CD4-positive, alpha-beta memory T cell (primary cell): Measurements from ENCODE around the gene RNF167. TPM values are rescaled to one million over a fixed set of nuclear protein-coding genes. Genes with fewer than 3 reads are reported as not detected.
A peak's percentile ranks its signal among the peaks of the same experiment; 100 is the strongest.

Experiments
- CTCF ChIA-PET: fragments of 350-600 bp; sonication (Branson Sonifier 250); formaldehyde crosslinking; loops from one replicate; lab custom pipeline; 2021; ENCODE audit warnings: inconsistent platforms; ENCODE audit not compliant: partially characterized antibody; lab: Charles Lee
- POLR2A ChIA-PET: fragments of 350-600 bp; sonication (Branson Sonifier 250); formaldehyde crosslinking; loops from one replicate; lab custom pipeline; 2021; ENCODE audit not compliant: partially characterized antibody; lab: Charles Lee
- DNase-seq, 5 donors: peaks; one replicate each; pipeline versions ENCODE4 v3.0.0 to v3.0.0-alpha.2; 2020 to 2022; ENCODE audit warnings: mixed read lengths in 1 of 5
- H3K27ac ChIP-seq: one replicate; pipeline ENCODE4 v1.7.0; 2013; ENCODE audit warnings: low read depth, low read length
- H3K27me3 ChIP-seq: 2 replicates; pipeline ENCODE4 v1.7.0; 2013; ENCODE audit warnings: mild to moderate bottlenecking, low read length, moderate library complexity; ENCODE audit not compliant: insufficient read depth
- H3K36me3 ChIP-seq: 2 replicates; pipeline ENCODE4 v1.7.0; 2013; ENCODE audit warnings: mild to moderate bottlenecking, low read length, moderate library complexity; ENCODE audit not compliant: insufficient read depth
- H3K4me1 ChIP-seq: 2 replicates; pipeline ENCODE4 v1.7.0; 2013; ENCODE audit warnings: mild to moderate bottlenecking, low read length, moderate library complexity; ENCODE audit not compliant: insufficient read depth
- H3K4me3 ChIP-seq, 2 donors: one replicate each; pipeline ENCODE4 v1.7.0; 2013; ENCODE audit warnings: low read length in 2 of 2, mild to moderate bottlenecking in 1 of 2
- H3K9me3 ChIP-seq, 2 donors: one replicate each; pipeline ENCODE4 v1.7.0; 2013; ENCODE audit warnings: low read length in 2 of 2, control low read depth in 1 of 2; ENCODE audit not compliant: control insufficient read depth in 1 of 2
- H3K27ac Mint-ChIP-seq, 7 donors: one replicate each; pipeline ENCODE4 v1.8.0; 2020 to 2021; ENCODE audit warnings: mixed read lengths in 7 of 7, mild to moderate bottlenecking in 6 of 7, inconsistent platforms in 3 of 7, moderate library complexity in 3 of 7
- H3K27me3 Mint-ChIP-seq, 2 donors: one replicate each; pipeline ENCODE4 v1.8.0; 2020 to 2021; ENCODE audit warnings: mixed read lengths in 2 of 2
- H3K36me3 Mint-ChIP-seq, 2 donors: one replicate each; pipeline ENCODE4 v1.8.0; 2020 to 2021; ENCODE audit warnings: mixed read lengths in 2 of 2, inconsistent platforms in 1 of 2, mild to moderate bottlenecking in 1 of 2
- H3K4me1 Mint-ChIP-seq, 4 donors: one replicate each; pipeline ENCODE4 v1.8.0; 2020 to 2021; ENCODE audit warnings: mixed read lengths in 4 of 4, mild to moderate bottlenecking in 1 of 4
- H3K4me3 Mint-ChIP-seq, 8 donors: one replicate each; pipeline ENCODE4 v1.8.0; 2020 to 2021; ENCODE audit warnings: mixed read lengths in 8 of 8, mild to moderate bottlenecking in 7 of 8, moderate library complexity in 6 of 8, inconsistent platforms in 3 of 8
- H3K9me3 Mint-ChIP-seq, 8 donors: one replicate each; pipeline ENCODE4 v1.8.0; 2020 to 2021; ENCODE audit warnings: mixed read lengths in 8 of 8, mild to moderate bottlenecking in 5 of 8, inconsistent platforms in 3 of 8, moderate library complexity in 1 of 8
- intact Hi-C: fragments of 100-400 bp; cut with micrococcal nuclease; formaldehyde crosslinking; loops from one replicate; pipeline ENCODE4 v1.15.1; 2023
- polyA plus RNA-seq, 2 donors: library from polyadenylated mRNA; unstranded; fragments of 300-500 nt; fragmentation: Illumina TruSeq; gene quantifications; one replicate each; pipeline ENCODE4 v1.2.3, GENCODE V29; 2021
- total RNA-seq, 2 experiments: library from RNA; stranded (reverse); gene quantifications; one replicate each; pipeline ENCODE4 v1.2.3, GENCODE V29; 2021

RNF167 gene
- total and polyA plus RNA-seq, 4 experiments from 2014 or later, result 52.4 to 172 (median 108) TPM

GRCh38 chr17:4937553-4937952 lies 2.5 kb upstream of the RNF167 start:
- Histone ChIP-seq H3K9me3 (no peaks in the 10 kb centered on the region), H3K27me3 (no peaks in the 10 kb centered on the region), H3K27ac (no peak overlapping the region), H3K36me3 (peaks cover 16% of the 10 kb centered on the region), H3K4me3 (no peak overlapping the region), H3K4me1 (peaks cover 42% of the 10 kb centered on the region)
- H3K27me3 Mint-ChIP-seq, result no peaks in the 10 kb centered on the region
- H3K36me3 Mint-ChIP-seq, result peaks cover 18 to 32% of the 10 kb centered on the region in 2 donors
- peak overlapping the region in 6 of 8 donors; percentile 41 to 96 (median 60) for H3K4me3 Mint-ChIP-seq
- intact Hi-C loops, result no loop called here
- POLR2A ChIA-PET, result interaction anchor here (1.0 to 25.3 kb wide), 3 partner anchors 12 to 59 kb away, joined by 3 to 973 read pairs (median 215); partner anchors contain the start of genes ENO3, INCA1, PFN1 and SPAG7
- H3K9me3 Mint-ChIP-seq, result peaks cover 0 to 4% (median 0%) of the 10 kb centered on the region in 8 donors
- peaks cover 37 to 63% (median 48%) of the 10 kb centered on the region in 4 donors for H3K4me1 Mint-ChIP-seq
- CTCF ChIA-PET, result no interaction called here
- H3K27ac Mint-ChIP-seq, result no peak overlapping the region
- no peak for DNase-seq

- peak overlapping the region in 5 of 7 donors; percentile 22 to 82 (median 42) for H3K27ac Mint-ChIP-seq
- H3K36me3 Mint-ChIP-seq, result peaks cover 22 to 37% of the 10 kb centered on the region in 2 donors
- H3K4me1 Mint-ChIP-seq, result peaks cover 40 to 69% (median 52%) of the 10 kb centered on the region in 4 donors
- DNase-seq, result no peak
- Histone ChIP-seq H3K4me3 (no peak overlapping the region), H3K36me3 (peaks cover 22% of the 10 kb centered on the region), H3K27me3 (no peaks in the 10 kb centered on the region), H3K4me1 (peaks cover 48% of the 10 kb centered on the region), H3K27ac (peak overlapping the region; percentile 81), H3K9me3 (no peaks in the 10 kb centered on the region)
- H3K9me3 Mint-ChIP-seq, result peaks cover 0 to 3% (median 0%) of the 10 kb centered on the region in 8 donors
- H3K4me3 Mint-ChIP-seq, result peak overlapping the region; percentile 12 to 100 (median 96)
- POLR2A ChIA-PET, result interaction anchor here (1.0 to 25.3 kb wide), 3 partner anchors 12 to 59 kb away, joined by 3 to 973 read pairs (median 215); partner anchors contain the start of genes ENO3, INCA1, PFN1 and SPAG7
- CTCF ChIA-PET, result no interaction called here
- no peaks in the 10 kb centered on the region for H3K27me3 Mint-ChIP-seq
- intact Hi-C loops, result no loop called here
These were observed 2.0 kb upstream of the RNF167 start for GRCh38 chr17:4938069-4938491.

GRCh38 chr17:4938688-4939545 lies 1.2 kb upstream of the RNF167 start:
- Histone ChIP-seq H3K36me3 (peaks cover 26% of the 10 kb centered on the region), H3K27me3 (no peaks in the 10 kb centered on the region), H3K4me3 (peak overlapping the region; percentile 89 to 99), H3K27ac (peak overlapping the region; percentile 81), H3K9me3 (no peaks in the 10 kb centered on the region), H3K4me1 (peaks cover 54% of the 10 kb centered on the region)
- Mint-ChIP-seq H3K4me3 (peak overlapping the region; percentile 91 to 100 (median 97)), H3K27me3 (no peaks in the 10 kb centered on the region), H3K27ac (peak overlapping the region; percentile 89 to 99 (median 92)), H3K4me1 (peaks cover 41 to 69% (median 53%) of the 10 kb centered on the region in 4 donors), H3K9me3 (peaks cover 0 to 2% (median 0%) of the 10 kb centered on the region in 8 donors), H3K36me3 (peaks cover 23 to 42% of the 10 kb centered on the region in 2 donors)
- intact Hi-C loops, result no loop called here
- ChIA-PET CTCF (interaction anchor here (1.3 to 3.1 kb wide), 9 partner anchors 19 to 149 kb away, joined by 3 to 19 read pairs (median 5); partner anchors contain the start of genes CAMTA2, CHRNE and SPAG7), POLR2A (interaction anchor here (0.8 to 25.3 kb wide), 15 partner anchors 11 to 795 kb away, joined by 3 to 973 read pairs (median 10); partner anchors contain the start of genes ARRB2, C17orf107, CAMTA2 and CHRNE)
- no peak for DNase-seq

GRCh38 chr17:4939546-4939795 lies 597 bp upstream of the RNF167 start:
- peaks cover 41 to 69% (median 53%) of the 10 kb centered on the region in 4 donors for H3K4me1 Mint-ChIP-seq
- peaks cover 27 to 47% of the 10 kb centered on the region in 2 donors for H3K36me3 Mint-ChIP-seq
- Histone ChIP-seq H3K4me1 (peaks cover 54% of the 10 kb centered on the region), H3K27me3 (no peaks in the 10 kb centered on the region), H3K36me3 (peaks cover 26% of the 10 kb centered on the region), H3K4me3 (peak overlapping the region; percentile 89 to 99), H3K9me3 (no peaks in the 10 kb centered on the region), H3K27ac (peak overlapping the region; percentile 81)
- no peaks in the 10 kb centered on the region for H3K27me3 Mint-ChIP-seq
- H3K4me3 Mint-ChIP-seq, result peak overlapping the region; percentile 91 to 100 (median 97)
- CTCF ChIA-PET, result interaction anchor here (0.6 to 3.1 kb wide), 14 partner anchors 12 to 230 kb away, joined by 3 to 19 read pairs (median 4); partner anchors contain the start of genes ARRB2, CAMTA2, CHRNE and SPAG7
- POLR2A ChIA-PET, result interaction anchor here (0.7 to 25.3 kb wide), 28 partner anchors 10 to 796 kb away, joined by 3 to 973 read pairs (median 6); partner anchors contain the start of genes ARRB2, C17orf107, CAMTA2 and CHRNE
- peak overlapping the region; percentile 89 to 99 (median 92) for H3K27ac Mint-ChIP-seq
- no peak for DNase-seq
- intact Hi-C loops, result no loop called here
- peaks cover 0 to 2% (median 0%) of the 10 kb centered on the region in 8 donors for H3K9me3 Mint-ChIP-seq

- H3K36me3 ChIP-seq, result peaks cover 38% of the 10 kb centered on the region
- no peaks in the 10 kb centered on the region for H3K27me3 ChIP-seq
- DNase-seq, result peak; percentile 25 to 53 (median 37)
- peaks cover 37 to 60% of the 10 kb centered on the region in 2 donors for H3K36me3 Mint-ChIP-seq
- H3K27me3 Mint-ChIP-seq, result no peaks in the 10 kb centered on the region
- POLR2A ChIA-PET, result interaction anchor here (0.6 to 25.3 kb wide), 26 partner anchors 9 to 797 kb away, joined by 3 to 973 read pairs (median 7); partner anchors contain the start of genes ARRB2, C17orf107, CAMTA2 and CHRNE
- peak overlapping the region; percentile 81 for H3K27ac ChIP-seq
- peaks cover 51 to 77% (median 61%) of the 10 kb centered on the region in 4 donors for H3K4me1 Mint-ChIP-seq
- intact Hi-C loops, result loop anchor here (1.0 to 5.0 kb wide), 7 partner anchors 8 to 230 kb away; partner anchors contain the start of genes ARRB2, CAMTA2, CHRNE and MED11
- peaks cover 0 to 2% (median 0%) of the 10 kb centered on the region in 8 donors for H3K9me3 Mint-ChIP-seq
- peak overlapping the region; percentile 92 to 100 (median 98) for H3K27ac Mint-ChIP-seq
- peak overlapping the region; percentile 99 for H3K4me3 ChIP-seq
- H3K4me3 Mint-ChIP-seq, result peak overlapping the region; percentile 95 to 100 (median 98)
- peaks cover 65% of the 10 kb centered on the region for H3K4me1 ChIP-seq
- H3K9me3 ChIP-seq, result no peaks in the 10 kb centered on the region
- CTCF ChIA-PET, result interaction anchor here (0.6 to 3.1 kb wide), 14 partner anchors 11 to 231 kb away, joined by 3 to 19 read pairs (median 4); partner anchors contain the start of genes ARRB2, CAMTA2, CHRNE and ENO3
These were observed 669 bp downstream of the RNF167 start for GRCh38 chr17:4940555-4941318.

GRCh38 chr17:4941319-4941610 lies 1.2 kb downstream of the RNF167 start:
- Histone ChIP-seq H3K36me3 (peaks cover 42% of the 10 kb centered on the region), H3K27me3 (no peaks in the 10 kb centered on the region), H3K9me3 (no peaks in the 10 kb centered on the region), H3K27ac (peak overlapping the region; percentile 81), H3K4me1 (peaks cover 70% of the 10 kb centered on the region), H3K4me3 (peak overlapping the region; percentile 99)
- H3K4me1 Mint-ChIP-seq, result peaks cover 55 to 77% (median 63%) of the 10 kb centered on the region in 4 donors
- POLR2A ChIA-PET, result interaction anchor here (0.6 to 25.3 kb wide), 11 partner anchors 9 to 229 kb away, joined by 3 to 973 read pairs (median 13); partner anchors contain the start of genes ARRB2, C17orf107, CAMTA2 and CHRNE
- DNase-seq, result no peak
- peaks cover 0 to 2% (median 0%) of the 10 kb centered on the region in 8 donors for H3K9me3 Mint-ChIP-seq
- intact Hi-C loops, result loop anchor here (2.0 to 5.0 kb wide), 4 partner anchors 38 to 209 kb away; partner anchors contain the start of genes CAMTA2, CHRNE and MED11
- peaks cover 40 to 60% of the 10 kb centered on the region in 2 donors for H3K36me3 Mint-ChIP-seq
- CTCF ChIA-PET, result interaction anchor here (3.1 kb wide), 1 partner anchor 32 kb away, joined by 15 read pairs; no protein-coding TSS in a partner anchor
- H3K27me3 Mint-ChIP-seq, result no peaks in the 10 kb centered on the region
- H3K27ac Mint-ChIP-seq, result peak overlapping the region; percentile 92 to 100 (median 98)
- H3K4me3 Mint-ChIP-seq, result peak overlapping the region; percentile 95 to 100 (median 98)
